Panc1 (cell line): ENCODE results near the gene TRAPPC14. TPM values are rescaled to one million over a fixed set of nuclear protein-coding genes. Genes with fewer than 3 reads are reported as not detected.

Experiments
- ATAC-seq: fragments of 200-7000 bp; cut with Tn5 transposase; 2 replicates; pipeline ENCODE4 v1.9.1; 2020; ENCODE audit warnings: mild to moderate bottlenecking, moderate library complexity
- BruUV-seq: library from RNA; stranded (reverse); fragments of 400-500 nt; replicated peaks from 2 replicates; lab custom pipeline; 2021; lab: Mats Ljungman, UMichigan
- CTCF ChIA-PET: fragments of 300-600 bp; sonication (Branson Sonifier 250); formaldehyde crosslinking; loops from one replicate; lab custom pipeline; 2022; ENCODE audit warnings: antibody characterized with exemption; lab: Charles Lee
- POLR2A ChIA-PET: fragments of 300-600 bp; sonication (Branson Sonifier 250); formaldehyde crosslinking; loops from one replicate; lab custom pipeline; 2022; ENCODE audit warnings: antibody characterized with exemption; lab: Charles Lee
- DNase-seq: peaks from one replicate; pipeline ENCODE4 v3.0.0-alpha.2; 2010; ENCODE audit warnings: low read depth, low spot score
- H3K27ac ChIP-seq: 2 replicates; pipeline ENCODE4 v1.5.1; 2011; ENCODE audit warnings: mild to moderate bottlenecking, low read length, inconsistent platforms
- H3K27me3 ChIP-seq: fragments of 200-500 bp; sonication (Bioruptor generic); 2 replicates; pipeline ENCODE4 v1.6.0; 2014; ENCODE audit warnings: low read length, inconsistent platforms; ENCODE audit not compliant: control insufficient read depth, insufficient read depth
- H3K36me3 ChIP-seq: fragments of 200-500 bp; sonication (Bioruptor generic); 2 replicates; pipeline ENCODE4 v1.5.1; 2014; ENCODE audit warnings: inconsistent platforms, mild to moderate bottlenecking, low read length, moderate library complexity; ENCODE audit not compliant: control insufficient read depth, insufficient read depth
- H3K4me1 ChIP-seq: 2 replicates; pipeline ENCODE4 v1.5.1; 2011; ENCODE audit warnings: inconsistent platforms, mild to moderate bottlenecking, low read length, moderate library complexity; ENCODE audit not compliant: control insufficient read depth, insufficient read depth
- H3K4me3 ChIP-seq, 2 experiments: 2 replicates each; pipeline ENCODE4 v1.5.1; 2011 to 2012; ENCODE audit warnings: low read depth in 2 of 2, low read length in 2 of 2, mild to moderate bottlenecking in 2 of 2, inconsistent platforms in 1 of 2, moderate library complexity in 1 of 2
- H3K9me3 ChIP-seq: fragments of 200-500 bp; sonication (Bioruptor generic); 2 replicates; pipeline ENCODE4 v1.5.1; 2014; ENCODE audit warnings: low read depth, mild to moderate bottlenecking, inconsistent platforms, low read length, moderate library complexity; ENCODE audit not compliant: control insufficient read depth, insufficient read depth
- POLR2AphosphoS5 ChIP-seq: IDR thresholded peaks from 2 replicates; pipeline ENCODE4 v1.6.1; 2012; ENCODE audit warnings: mild to moderate bottlenecking, low read depth, low read length, moderate library complexity
- SIN3A ChIP-seq: IDR thresholded peaks from 2 replicates; pipeline ENCODE4 v1.6.1; 2012; ENCODE audit warnings: low read depth, mild to moderate bottlenecking, low read length, moderate library complexity, borderline replicate concordance; ENCODE audit not compliant: insufficient read depth
- TCF7L2 ChIP-seq: IDR thresholded peaks from 2 replicates; pipeline ENCODE4 v1.6.1; 2011; ENCODE audit warnings: mild to moderate bottlenecking, low read depth, low read length, inconsistent platforms
- in situ Hi-C: cut with HindIII; loops from 2 replicates; pipeline ENCODE4 v1.10.0; 2016; ENCODE audit warnings: low sequenced_read_pairs, low pct_unique_long_range_greater_than_20kb
- intact Hi-C: fragments of 100-400 bp; cut with micrococcal nuclease; formaldehyde crosslinking; loops from one replicate; pipeline ENCODE4 v1.10.0; 2022; ENCODE audit not compliant: unreplicated experiment
- total RNA-seq: library from RNA; stranded (reverse); gene quantifications from one replicate; pipeline ENCODE4 v1.2.1, GENCODE V29; 2021; ENCODE audit not compliant: unreplicated experiment
- TF ChIP-seq, protein P1 (sequence below), 2 experiments: IDR thresholded peaks; 2 replicates each; pipeline ENCODE4 v1.6.1; 2011 to 2012; ENCODE audit warnings: low read depth in 2 of 2, control low read depth in 1 of 2, low read length in 1 of 2, mild to moderate bottlenecking in 1 of 2, moderate library complexity in 1 of 2; ENCODE audit not compliant: insufficient read depth in 1 of 2
- TF ChIP-seq, protein P2 (sequence below): fragments of 450-650 bp; IDR thresholded peaks from 2 replicates; pipeline ENCODE4 v1.5.1; 2017; ENCODE audit warnings: mild to moderate bottlenecking

TRAPPC14 gene
- total RNA-seq, 1 experiment from 2014 or later = 33.2 TPM

DNA sequence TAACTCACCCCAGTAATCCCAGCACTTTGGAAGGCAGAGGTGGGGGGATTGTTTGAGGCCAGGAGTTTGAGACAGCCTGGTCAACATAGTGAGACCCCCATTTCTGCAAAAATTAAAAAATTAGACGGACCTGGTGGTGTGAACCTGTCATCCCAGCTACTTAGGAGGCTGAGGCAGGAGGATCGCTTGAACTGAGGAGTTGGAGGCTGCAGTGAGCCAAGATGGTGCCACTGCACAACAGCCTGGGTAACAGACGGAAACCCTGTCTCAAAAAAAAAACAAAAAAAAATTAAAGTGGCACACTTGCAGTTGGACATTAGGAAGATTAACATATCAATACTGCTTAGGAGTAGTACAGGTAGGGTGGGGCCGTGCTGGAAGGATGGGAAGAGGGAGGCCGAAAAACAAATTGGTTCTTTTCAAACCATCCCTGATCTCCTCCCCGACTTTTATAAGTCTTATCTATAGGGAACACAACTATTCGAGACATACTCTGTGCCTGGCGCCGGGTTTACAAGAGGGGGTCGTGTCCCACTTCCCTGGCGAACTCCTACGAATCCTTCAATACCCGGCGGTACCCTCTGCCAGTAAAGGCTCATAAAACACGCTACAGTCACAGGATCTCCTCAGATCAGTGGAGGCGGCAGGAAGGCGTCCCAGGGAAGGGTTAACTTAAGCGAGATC, 40.0 kb downstream of the TRAPPC14 start:
- DNase-seq (no peak), ATAC-seq (no peak)
- TSS peak; percentile 83 for BruUV-seq
- TF ChIP-seq POLR2AphosphoS5 (no peak), TCF7L2 (no peak), SIN3A (no peak)
- TF ChIP-seq, protein P1, sequence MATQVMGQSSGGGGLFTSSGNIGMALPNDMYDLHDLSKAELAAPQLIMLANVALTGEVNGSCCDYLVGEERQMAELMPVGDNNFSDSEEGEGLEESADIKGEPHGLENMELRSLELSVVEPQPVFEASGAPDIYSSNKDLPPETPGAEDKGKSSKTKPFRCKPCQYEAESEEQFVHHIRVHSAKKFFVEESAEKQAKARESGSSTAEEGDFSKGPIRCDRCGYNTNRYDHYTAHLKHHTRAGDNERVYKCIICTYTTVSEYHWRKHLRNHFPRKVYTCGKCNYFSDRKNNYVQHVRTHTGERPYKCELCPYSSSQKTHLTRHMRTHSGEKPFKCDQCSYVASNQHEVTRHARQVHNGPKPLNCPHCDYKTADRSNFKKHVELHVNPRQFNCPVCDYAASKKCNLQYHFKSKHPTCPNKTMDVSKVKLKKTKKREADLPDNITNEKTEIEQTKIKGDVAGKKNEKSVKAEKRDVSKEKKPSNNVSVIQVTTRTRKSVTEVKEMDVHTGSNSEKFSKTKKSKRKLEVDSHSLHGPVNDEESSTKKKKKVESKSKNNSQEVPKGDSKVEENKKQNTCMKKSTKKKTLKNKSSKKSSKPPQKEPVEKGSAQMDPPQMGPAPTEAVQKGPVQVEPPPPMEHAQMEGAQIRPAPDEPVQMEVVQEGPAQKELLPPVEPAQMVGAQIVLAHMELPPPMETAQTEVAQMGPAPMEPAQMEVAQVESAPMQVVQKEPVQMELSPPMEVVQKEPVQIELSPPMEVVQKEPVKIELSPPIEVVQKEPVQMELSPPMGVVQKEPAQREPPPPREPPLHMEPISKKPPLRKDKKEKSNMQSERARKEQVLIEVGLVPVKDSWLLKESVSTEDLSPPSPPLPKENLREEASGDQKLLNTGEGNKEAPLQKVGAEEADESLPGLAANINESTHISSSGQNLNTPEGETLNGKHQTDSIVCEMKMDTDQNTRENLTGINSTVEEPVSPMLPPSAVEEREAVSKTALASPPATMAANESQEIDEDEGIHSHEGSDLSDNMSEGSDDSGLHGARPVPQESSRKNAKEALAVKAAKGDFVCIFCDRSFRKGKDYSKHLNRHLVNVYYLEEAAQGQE (IDR thresholded peaks at IDR 0.05; ENCODE audit: insufficient read depth in 1 of 2, low read depth in 2 of 2, low read length in 1 of 2) = no peak
- TF ChIP-seq, protein P2, sequence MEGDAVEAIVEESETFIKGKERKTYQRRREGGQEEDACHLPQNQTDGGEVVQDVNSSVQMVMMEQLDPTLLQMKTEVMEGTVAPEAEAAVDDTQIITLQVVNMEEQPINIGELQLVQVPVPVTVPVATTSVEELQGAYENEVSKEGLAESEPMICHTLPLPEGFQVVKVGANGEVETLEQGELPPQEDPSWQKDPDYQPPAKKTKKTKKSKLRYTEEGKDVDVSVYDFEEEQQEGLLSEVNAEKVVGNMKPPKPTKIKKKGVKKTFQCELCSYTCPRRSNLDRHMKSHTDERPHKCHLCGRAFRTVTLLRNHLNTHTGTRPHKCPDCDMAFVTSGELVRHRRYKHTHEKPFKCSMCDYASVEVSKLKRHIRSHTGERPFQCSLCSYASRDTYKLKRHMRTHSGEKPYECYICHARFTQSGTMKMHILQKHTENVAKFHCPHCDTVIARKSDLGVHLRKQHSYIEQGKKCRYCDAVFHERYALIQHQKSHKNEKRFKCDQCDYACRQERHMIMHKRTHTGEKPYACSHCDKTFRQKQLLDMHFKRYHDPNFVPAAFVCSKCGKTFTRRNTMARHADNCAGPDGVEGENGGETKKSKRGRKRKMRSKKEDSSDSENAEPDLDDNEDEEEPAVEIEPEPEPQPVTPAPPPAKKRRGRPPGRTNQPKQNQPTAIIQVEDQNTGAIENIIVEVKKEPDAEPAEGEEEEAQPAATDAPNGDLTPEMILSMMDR = no peak
- Histone ChIP-seq H3K27ac (peak overlapping the region; percentile 88), H3K4me3 (peak overlapping the region; percentile 69 to 99), H3K27me3 (no peaks in the 10 kb centered on the region), H3K9me3 (no peaks in the 10 kb centered on the region), H3K4me1 (peaks cover 11% of the 10 kb centered on the region), H3K36me3 (no peaks in the 10 kb centered on the region; the same call in 1 of the 2 replicates)
- in situ Hi-C loops (no loop called here), intact Hi-C loops (no loop called here)
- ChIA-PET CTCF (no interaction called here), POLR2A (no interaction called here)

DNA sequence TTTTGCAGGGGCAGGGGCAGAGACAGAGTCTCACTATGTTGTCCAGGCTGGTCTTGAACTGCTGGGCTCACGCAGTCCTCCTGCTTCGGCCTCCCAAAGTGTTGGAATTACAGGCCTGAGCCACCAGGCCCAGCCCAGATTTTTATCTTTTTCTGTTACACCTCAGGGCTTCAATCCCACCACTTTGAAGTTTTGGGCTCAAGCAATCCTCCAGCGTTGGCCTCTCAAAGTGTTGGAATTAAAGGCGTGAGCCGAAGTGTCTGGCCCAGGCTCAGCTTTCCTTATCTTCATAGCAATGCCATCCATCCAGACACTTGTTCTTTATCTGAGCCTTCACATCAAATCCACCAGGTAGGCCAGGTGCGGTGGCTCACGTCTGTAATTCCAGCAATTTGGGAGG, 43.5 kb downstream of the TRAPPC14 start:
- POLR2A ChIA-PET = no interaction called here

More for the DNA sequence above, 43.5 kb downstream of the TRAPPC14 start:
- H3K9me3 ChIP-seq = no peaks in the 10 kb centered on the region
- ATAC-seq = no peak
- BruUV-seq = no TSS peak
- in situ Hi-C loops (no loop called here), intact Hi-C loops (no loop called here)
- DNase-seq = no peak
- TF ChIP-seq, protein P2 = no peak
- TF ChIP-seq SIN3A (no peak), POLR2AphosphoS5 (no peak), TCF7L2 (no peak)
- TF ChIP-seq, protein P1 (IDR thresholded peaks at IDR 0.05; ENCODE audit: insufficient read depth in 1 of 2, low read depth in 2 of 2, low read length in 1 of 2) = no peak
- CTCF ChIA-PET = no interaction called here
- no peaks in the 10 kb centered on the region; the same call in 1 of the 2 replicates for H3K36me3 ChIP-seq
- H3K4me1 ChIP-seq = 0 out of 2 replicates have a peak, but pooled peaks cover 2% of the 10 kb centered on the region
- H3K27ac ChIP-seq = no peak overlapping the region
- no peak overlapping the region for H3K4me3 ChIP-seq
- H3K27me3 ChIP-seq = no peaks in the 10 kb centered on the region
